Stimulated activated CD4-positive, alpha-beta T cell treated with anti-CD3 and anti-CD28 coated beads, Interleukin-1b, Interleukin-23, amount 100 ng/mL, for 1 hour (primary cell): ENCODE measurements around the gene RPL29.
"Not testable (repeated sequence)": the region's sequence is repeated elsewhere in the genome, so short reads cannot be mapped to it uniquely, and the experiment has no call there.

Experiments used
- DNase-seq, 2 donors: peaks; one replicate each; pipeline ENCODE4 v3.0.0-alpha.2; 2020; ENCODE audit warnings: low read depth in 2 of 2

Gene RPL29

GRCh38 chr3:52005571-52005986 is 9.9 kb upstream of the RPL29 start:
- no peak for DNase-seq

GRCh38 chr3:52004906-52005395 is 9.3 kb upstream of the RPL29 start:
- no peak for DNase-seq

- no peak for DNase-seq
Measured at GRCh38 chr3:52004163-52004787, 8.6 kb upstream of the RPL29 start.

- DNase-seq: no peak
Measured at GRCh38 chr3:52002748-52003147, 7.1 kb upstream of the RPL29 start.

GRCh38 chr3:52001443-52001974 is 5.8 kb upstream of the RPL29 start:
- DNase-seq: peak; percentile 69

- DNase-seq: no peak
Measured at GRCh38 chr3:51999846-52000245, 4.2 kb upstream of the RPL29 start.

- no peak for DNase-seq
Measured at GRCh38 chr3:51998774-51999173, 3.1 kb upstream of the RPL29 start.

- DNase-seq: no peak
Measured at GRCh38 chr3:51997935-51998596, 2.4 kb upstream of the RPL29 start.

- no peak for DNase-seq
Measured at GRCh38 chr3:51997172-51997571, 1.5 kb upstream of the RPL29 start.

- no peak for DNase-seq
Measured at GRCh38 chr3:51994530-51994929, 1.2 kb downstream of the RPL29 start.

- not testable (repeated sequence) for DNase-seq
Measured at GRCh38 chr3:51993657-51994056, 2.0 kb downstream of the RPL29 start.

GRCh38 chr3:51992017-51992682 is 3.5 kb downstream of the RPL29 start:
- DNase-seq: no peak

- not testable (repeated sequence) for DNase-seq
Measured at GRCh38 chr3:51990501-51990971, 5.2 kb downstream of the RPL29 start.

GRCh38 chr3:51988286-51989146 is 7.2 kb downstream of the RPL29 start:
- no peak for DNase-seq

- no peak for DNase-seq
Measured at GRCh38 chr3:51987568-51987967, 8.1 kb downstream of the RPL29 start.

GRCh38 chr3:51986010-51986947 is 9.4 kb downstream of the RPL29 start:
- no peak for DNase-seq

GRCh38 chr3:51985063-51985462 is 10.6 kb downstream of the RPL29 start:
- DNase-seq: no peak

GRCh38 chr3:51984269-51984647 is 11.4 kb downstream of the RPL29 start:
- no peak for DNase-seq

- no peak for DNase-seq
Measured at GRCh38 chr3:51983578-51984268, 12.0 kb downstream of the RPL29 start.
